Breast epithelium (tissue), 4 donors: ENCODE measurements around the gene EIF4B. TPM values are rescaled to one million over a fixed set of nuclear protein-coding genes. Genes with fewer than 3 reads are reported as not detected.

Experiments
- DNase-seq, 2 donors: peaks; one replicate each; pipeline ENCODE4 v3.0.0-alpha.2; 2019; ENCODE audit warnings: low spot score in 2 of 2
- H3K27ac ChIP-seq, 2 donors: fragments of 200-600 bp; sonication (generic) in 1 of 2; one replicate each; pipeline ENCODE4 v1.5.1; 2016 to 2019; ENCODE audit warnings: mild to moderate bottlenecking in 1 of 2
- H3K27me3 ChIP-seq, 2 donors: fragments of 200-600 bp; sonication (generic) in 1 of 2; one replicate each; pipeline versions ENCODE4 v1.5.1 to v1.6.0; 2017 to 2019; ENCODE audit warnings: control low read depth in 1 of 2, mild to moderate bottlenecking in 1 of 2
- H3K36me3 ChIP-seq: fragments of 200-600 bp; one replicate; pipeline ENCODE4 v1.5.1; 2019
- H3K4me1 ChIP-seq, 2 donors: fragments of 200-600 bp; sonication (generic); one replicate each; pipeline ENCODE4 v1.5.1; 2016 to 2019; ENCODE audit warnings: control low read depth in 1 of 2
- H3K4me3 ChIP-seq, 3 donors: fragments of 200-600 bp; sonication (generic); 1 replicate in 2 of 3; 2 replicates in 1 of 3; pipeline ENCODE4 v1.5.1; 2016 to 2019; ENCODE audit warnings: mild to moderate bottlenecking in 3 of 3, moderate library complexity in 2 of 3
- H3K9me3 ChIP-seq, 2 donors: fragments of 200-600 bp; sonication (generic) in 1 of 2; one replicate each; pipeline ENCODE4 v1.5.1; 2016 to 2019; ENCODE audit warnings: control low read depth in 1 of 2
- CTCF ChIP-seq, 3 donors: fragments of 450-650 bp; IDR thresholded peaks; one replicate each; pipeline ENCODE4 v1.5.1; 2016 to 2017; ENCODE audit warnings: antibody characterized with exemption in 3 of 3, mild to moderate bottlenecking in 3 of 3, moderate library complexity in 3 of 3
- POLR2A ChIP-seq: fragments of 450-650 bp; IDR thresholded peaks from one replicate; pipeline ENCODE4 v1.6.1; 2016; ENCODE audit warnings: antibody characterized with exemption, mild to moderate bottlenecking, moderate library complexity
- POLR2AphosphoS5 ChIP-seq, 3 donors: sonication (generic); formaldehyde crosslinking; IDR thresholded peaks; one replicate each; pipeline ENCODE4 v1.6.1; 2017; ENCODE audit warnings: antibody characterized with exemption in 3 of 3
- intact Hi-C: fragments of 100-400 bp; cut with DNase I; formaldehyde crosslinking; loops from one replicate; pipeline ENCODE4 v1.15.1; 2023; ENCODE audit warnings: low total_unique reads
- total RNA-seq, 3 donors: library from RNA; depleted of rRNA; stranded (reverse); fragments of >200 nt; gene quantifications; one replicate each; pipeline ENCODE4 v1.1.0, GENCODE V29; 2016

EIF4B gene
- 100 to 1,000 TPM; 600 to 759 (median 614) TPM for total RNA-seq

GRCh38 chr12:53005986-53006809, at the start of gene EIF4B:
Gene EIF4B, plus strand, starts transcription at chr12:53006456. Its CDS starts 28 bp downstream, at chr12:53006484.
- Histone ChIP-seq H3K4me1 (peaks cover 0 to 17% of the 10 kb centered on the region in 2 donors), H3K27me3 (no peaks in the 10 kb centered on the region), H3K9me3 (no peaks in the 10 kb centered on the region), H3K27ac (peak within 1 kb of the TSS; percentile 93 to 97), H3K36me3 (no peaks in the 10 kb centered on the region), H3K4me3 (peak within 1 kb of the TSS; percentile 89 to 94 (median 94))
- peak; percentile 99 to 100 for DNase-seq
- intact Hi-C loops, result no loop called here
- TF ChIP-seq CTCF (IDR thresholded peaks at IDR 0.05) (no peak), POLR2AphosphoS5 (IDR thresholded peaks at IDR 0.05) (peak; percentile 58 to 95 (median 73)), POLR2A (peak; percentile 54)

- Histone ChIP-seq H3K27ac (no peak overlapping the region), H3K36me3 (no peaks in the 10 kb centered on the region), H3K27me3 (no peaks in the 10 kb centered on the region), H3K4me1 (no peaks in the 10 kb centered on the region), H3K4me3 (no peak overlapping the region), H3K9me3 (no peaks in the 10 kb centered on the region)
- no peak for TF ChIP-seq CTCF (IDR thresholded peaks at IDR 0.05)
- no peak for TF ChIP-seq POLR2AphosphoS5 (IDR thresholded peaks at IDR 0.05)
- no peak for TF ChIP-seq POLR2A
- intact Hi-C loops, result loop anchor here (5.0 kb wide), 1 partner anchor 395 kb away; no protein-coding TSS in a partner anchor
- DNase-seq, result no peak
These were observed 49.3 kb upstream of the EIF4B start for GRCh38 chr12:52956987-52957386.

- H3K9me3 ChIP-seq, result no peaks in the 10 kb centered on the region
- TF ChIP-seq POLR2AphosphoS5 (IDR thresholded peaks at IDR 0.05) (no peak), CTCF (IDR thresholded peaks at IDR 0.05) (no peak), POLR2A (no peak)
- no peaks in the 10 kb centered on the region for H3K36me3 ChIP-seq
- no peak for DNase-seq
- H3K4me3 ChIP-seq, result peak overlapping the region in 2 of 3 donors; percentile 45 to 59
- H3K27me3 ChIP-seq, result peaks cover 0 to 7% of the 10 kb centered on the region in 2 donors
- no peaks in the 10 kb centered on the region for H3K4me1 ChIP-seq
- no peak overlapping the region for H3K27ac ChIP-seq
- intact Hi-C loops, result no loop called here
These were observed 41.5 kb upstream of the EIF4B start for GRCh38 chr12:52964556-52965336.

- no peak for DNase-seq
- Histone ChIP-seq H3K4me1 (no peaks in the 10 kb centered on the region), H3K36me3 (no peaks in the 10 kb centered on the region), H3K4me3 (peak overlapping the region in 2 of 3 donors; percentile 45 to 59), H3K9me3 (no peaks in the 10 kb centered on the region), H3K27me3 (peaks cover 0 to 7% of the 10 kb centered on the region in 2 donors), H3K27ac (peak overlapping the region in 1 of 2 donors; percentile 17)
- intact Hi-C loops, result no loop called here
- no peak for TF ChIP-seq POLR2AphosphoS5 (IDR thresholded peaks at IDR 0.05)
- TF ChIP-seq CTCF (IDR thresholded peaks at IDR 0.05), result no peak
These were observed 40.9 kb upstream of the EIF4B start for GRCh38 chr12:52965337-52965731.
